HCT116 (cell line): ENCODE results near the gene NOL11. TPM values are rescaled to one million over a fixed set of nuclear protein-coding genes. Genes with fewer than 3 reads are reported as not detected.

Experiments
- ATAC-seq: fragments of 200-7000 bp; cut with Tn5 transposase; 2 replicates; pipeline ENCODE4 v1.9.1; 2020; ENCODE audit warnings: mild to moderate bottlenecking, moderate library complexity
- BruUV-seq: library from RNA; stranded (reverse); fragments of 400-500 nt; replicated peaks from 2 replicates; lab custom pipeline; 2021; lab: Mats Ljungman, UMichigan
- CTCF ChIA-PET: fragments of 300-600 bp; sonication (Branson Sonifier 250); formaldehyde crosslinking; loops from one replicate; lab custom pipeline; 2021; ENCODE audit warnings: antibody characterized with exemption; lab: Charles Lee
- POLR2A ChIA-PET: fragments of 300-600, 350-600 bp; sonication (Branson Sonifier 250); formaldehyde crosslinking; loops from one replicate; lab custom pipeline; 2021; ENCODE audit warnings: antibody characterized with exemption; lab: Charles Lee
- RAD21 ChIA-PET, 2 experiments: fragments of 300-600 bp; sonication (Branson Sonifier 250); formaldehyde crosslinking; loops; one replicate each; lab custom pipeline; 2023; ENCODE audit warnings: low total read pairs in 2 of 2; ENCODE audit not compliant: uncharacterized antibody in 2 of 2, unreplicated experiment in 2 of 2, low non-redundant PET in 1 of 2; lab: Charles Lee
- DNase-seq: peaks from one replicate; pipeline ENCODE4 v3.0.0-alpha.2; 2010; ENCODE audit warnings: low read depth, low spot score
- H2AFZ ChIP-seq: fragments of 200-600 bp; shearing (Covaris generic), sonication (generic); 2 replicates; pipeline ENCODE4 v1.6.1; 2017; ENCODE audit warnings: low read depth, mixed run types, mixed read lengths, antibody characterized with exemption, low read length; ENCODE audit not compliant: poor library complexity, severe bottlenecking
- H3K27ac ChIP-seq: 2 replicates; pipeline ENCODE4 v1.5.1; 2012; ENCODE audit warnings: low read depth, low read length
- H3K27me3 ChIP-seq: fragments of 200-600 bp; sonication (generic); 2 replicates; pipeline ENCODE4 v1.6.1; 2016; ENCODE audit warnings: mixed run types, low read length, mixed read lengths; ENCODE audit not compliant: insufficient read depth
- H3K36me3 ChIP-seq, 2 experiments: fragments of 200-500 bp in 1 of 2; fragments of 200-600 bp in 1 of 2; sonication (Bioruptor generic) in 1 of 2; sonication (generic) in 1 of 2; 2 replicates each; pipeline versions ENCODE4 v1.5.1 to v1.6.1; 2014 to 2016; ENCODE audit warnings: low read length in 2 of 2, inconsistent platforms in 1 of 2, mixed read lengths in 1 of 2, mixed run types in 1 of 2; ENCODE audit not compliant: insufficient read depth in 2 of 2, control insufficient read depth in 1 of 2
- H3K4me1 ChIP-seq, 2 experiments: fragments of 200-600 bp in 1 of 2; sonication (generic) in 1 of 2; 2 replicates each; pipeline versions ENCODE4 v1.5.1 to v1.6.1; 2012 to 2017; ENCODE audit warnings: low read length in 2 of 2, inconsistent platforms in 1 of 2, mild to moderate bottlenecking in 1 of 2, mixed read lengths in 1 of 2, mixed run types in 1 of 2, moderate library complexity in 1 of 2; ENCODE audit not compliant: insufficient read depth in 2 of 2, control insufficient read depth in 1 of 2
- H3K4me2 ChIP-seq: fragments of 200-600 bp; sonication (generic); 2 replicates; pipeline ENCODE4 v1.6.1; 2017; ENCODE audit warnings: mixed run types, low read length, mixed read lengths
- H3K4me3 ChIP-seq, 2 experiments: fragments of 200-600 bp in 1 of 2; sonication (generic) in 1 of 2; replicated peaks in 1 of 2; 2 replicates each; pipeline ENCODE4 v1.5.1; 2011 to 2016; ENCODE audit warnings: low read length in 2 of 2, control low read depth in 1 of 2, low read depth in 1 of 2, mild to moderate bottlenecking in 1 of 2, mixed read lengths in 1 of 2, mixed run types in 1 of 2
- H3K79me2 ChIP-seq: fragments of 200-600 bp; sonication (generic); 2 replicates; pipeline ENCODE4 v1.6.1; 2017; ENCODE audit warnings: mild to moderate bottlenecking, mixed run types, low read length, moderate library complexity, mixed read lengths; ENCODE audit not compliant: insufficient read depth
- H3K9ac ChIP-seq: fragments of 200-600 bp; sonication (generic); 2 replicates; pipeline ENCODE4 v1.6.1; 2016; ENCODE audit warnings: low read length, mixed read lengths
- H3K9me2 ChIP-seq: fragments of 200-600 bp; sonication (generic), shearing (Covaris generic); 2 replicates; pipeline ENCODE4 v1.6.1; 2017; ENCODE audit warnings: mixed run types, mild to moderate bottlenecking, moderate library complexity; ENCODE audit not compliant: insufficient read depth
- H3K9me3 ChIP-seq, 2 experiments: fragments of 200-500 bp in 1 of 2; fragments of 200-600 bp in 1 of 2; sonication (Bioruptor generic) in 1 of 2; sonication (generic) in 1 of 2; 2 replicates each; pipeline ENCODE4 v1.6.1; 2014 to 2017; ENCODE audit warnings: low read length in 2 of 2, mixed read lengths in 2 of 2, inconsistent platforms in 1 of 2, low read depth in 1 of 2, mild to moderate bottlenecking in 1 of 2, mixed run types in 1 of 2, moderate library complexity in 1 of 2; ENCODE audit not compliant: control insufficient read depth in 1 of 2, insufficient read depth in 1 of 2
- H4K20me1 ChIP-seq: fragments of 200-600 bp; sonication (generic), shearing (Covaris generic); 2 replicates; pipeline ENCODE4 v1.6.1; 2017; ENCODE audit warnings: mixed run types, mild to moderate bottlenecking, moderate library complexity; ENCODE audit not compliant: insufficient read depth
- JUND ChIP-seq: IDR thresholded peaks from 2 replicates; pipeline ENCODE4 v1.6.1; 2012
- MAX ChIP-seq: IDR thresholded peaks from 2 replicates; pipeline ENCODE4 v1.6.1; 2012
- POLR2AphosphoS5 ChIP-seq: IDR thresholded peaks from 2 replicates; pipeline ENCODE4 v1.6.1; 2011; ENCODE audit warnings: mild to moderate bottlenecking, low read depth, low read length, moderate library complexity
- REST ChIP-seq: IDR thresholded peaks from 2 replicates; pipeline ENCODE4 v1.6.1; 2012; ENCODE audit warnings: low read depth
- SIN3A ChIP-seq: IDR thresholded peaks from 2 replicates; pipeline ENCODE4 v1.6.1; 2012; ENCODE audit warnings: low read depth
- intact Hi-C: fragments of 100-400 bp; cut with micrococcal nuclease; formaldehyde crosslinking; loops from 2 replicates; pipeline ENCODE4 v1.10.0; 2022
- total RNA-seq: library from RNA; stranded (reverse); gene quantifications from one replicate; pipeline ENCODE4 v1.2.1, GENCODE V29; 2021; ENCODE audit not compliant: unreplicated experiment

The NOL11 gene
- total RNA-seq, 1 experiment from 2014 or later: 118 TPM

- no peak for TF ChIP-seq SIN3A
- TF ChIP-seq POLR2AphosphoS5: no peak
- no peak for TF ChIP-seq MAX
- no peak for TF ChIP-seq JUND
Measured at GRCh38 chr17:67785122-67785477, 67.4 kb downstream of the NOL11 start (continued).

GRCh38 chr17:67785504-67785903 lies 67.8 kb downstream of the NOL11 start:
- ChIA-PET CTCF (no interaction called here), POLR2A (no interaction called here), RAD21 (no interaction called here)
- Histone ChIP-seq H3K79me2 (no peaks in the 10 kb centered on the region), H3K4me2 (no peak overlapping the region), H3K9me3 (no peaks in the 10 kb centered on the region), H3K27ac (no peak overlapping the region), H3K4me3 (no peak overlapping the region), H2AFZ (no peak overlapping the region), H3K36me3 (no peaks in the 10 kb centered on the region), H3K9ac (no peak overlapping the region), H3K27me3 (no peaks in the 10 kb centered on the region), H3K4me1 (peaks cover 4 to 6% of the 10 kb centered on the region in 2 experiments; a peak in 3 of 4 replicates), H3K9me2 (no peaks in the 10 kb centered on the region), H4K20me1 (no peaks in the 10 kb centered on the region)
- no peak for ATAC-seq
- BruUV-seq: no TSS peak
- DNase-seq: no peak
- intact Hi-C loops: no loop called here
- TF ChIP-seq REST: no peak

Other genes starting within 250 kb of the NOL11 start
- gene BPTF, start 107.6 kb downstream of the NOL11 start, total RNA-seq: 114 TPM